GM23338 (cell line): ENCODE results near the gene VSTM2L.

ENCODE experiments used
- CREB1 ChIP-seq: fragments of 250-450 bp; sonication (Bioruptor Pico); IDR thresholded peaks from 2 replicates; pipeline ENCODE4 v1.5.0; 2020; ENCODE audit warnings: low read depth, mild to moderate bottlenecking, moderate library complexity
- CTCF ChIP-seq, 2 experiments: fragments of 200-600 bp in 1 of 2; sonication (generic) in 1 of 2; conservative IDR thresholded peaks; 2 replicates each; pipeline versions ENCODE4 v1.5.1 to v1.6.1; 2016 to 2017; ENCODE audit warnings: antibody characterized with exemption in 2 of 2, low read depth in 2 of 2, mild to moderate bottlenecking in 2 of 2, moderate library complexity in 1 of 2
- ETS1 ChIP-seq: IDR thresholded peaks from 2 replicates; pipeline ENCODE4 v1.6.1; 2016; ENCODE audit warnings: antibody characterized with exemption
- EZH2 ChIP-seq: fragments of 200-600 bp; sonication (generic); IDR thresholded peaks from one replicate; pipeline ENCODE4 v1.8.0; 2017; ENCODE audit warnings: antibody characterized with exemption, mild to moderate bottlenecking, low read depth; ENCODE audit not compliant: unreplicated experiment
- EZH2phosphoT487 ChIP-seq: fragments of 200-600 bp; sonication (generic); IDR thresholded peaks from one replicate; pipeline ENCODE4 v1.8.1; 2018; ENCODE audit warnings: antibody characterized with exemption; ENCODE audit not compliant: unreplicated experiment
- JUNB ChIP-seq: IDR thresholded peaks from one replicate; pipeline ENCODE4 v1.6.1; 2016; ENCODE audit warnings: antibody characterized with exemption; ENCODE audit not compliant: unreplicated experiment
- NANOG ChIP-seq: IDR thresholded peaks from 2 replicates; pipeline ENCODE4 v1.6.1; 2016; ENCODE audit warnings: antibody characterized with exemption, borderline replicate concordance
- POLR2AphosphoS5 ChIP-seq: IDR thresholded peaks from 2 replicates; pipeline ENCODE4 v1.6.1; 2016; ENCODE audit warnings: antibody characterized with exemption, low read depth
- REST ChIP-seq: IDR thresholded peaks from one replicate; pipeline ENCODE4 v1.6.1; 2018; ENCODE audit warnings: antibody characterized with exemption; ENCODE audit not compliant: unreplicated experiment
- ZNF114 ChIP-seq: fragments of 250-450 bp; sonication (Bioruptor Pico); IDR thresholded peaks from 2 replicates; pipeline ENCODE4 v1.5.0; 2020; ENCODE audit warnings: mild to moderate bottlenecking, moderate library complexity
- ZNF331 ChIP-seq: fragments of 250-450 bp; sonication (Bioruptor Pico); IDR thresholded peaks from 2 replicates; pipeline ENCODE4 v1.5.0; 2020; ENCODE audit warnings: low read depth, mild to moderate bottlenecking, moderate library complexity

GRCh38 chr20:37958856-37959520 is 56.1 kb downstream of the VSTM2L start:
- TF ChIP-seq CTCF (conservative IDR thresholded peaks at IDR 0.05; ENCODE audit: low read depth in 2 of 2): no peak
- no peak for TF ChIP-seq CREB1 (CRISPR knock-in tag)
- no peak for TF ChIP-seq EZH2phosphoT487
- no peak for TF ChIP-seq JUNB
- no peak for TF ChIP-seq POLR2AphosphoS5
- no peak for TF ChIP-seq REST
- TF ChIP-seq EZH2: no peak
- TF ChIP-seq ZNF331: no peak
- no peak for TF ChIP-seq ZNF114 (CRISPR knock-in tag)
- no peak for TF ChIP-seq NANOG
- TF ChIP-seq ETS1: no peak
